GM13977 (cell line): Measurements from ENCODE around the gene ATP1A4.

Source experiments
- DNase-seq: peaks from one replicate; pipeline ENCODE4 v3.0.0; 2012; ENCODE audit warnings: low spot score
- CTCF ChIP-seq: IDR thresholded peaks from 2 replicates; pipeline ENCODE4 v1.5.1; 2012; ENCODE audit warnings: mild to moderate bottlenecking, control low read depth; ENCODE audit not compliant: insufficient read depth; ENCODE audit errors: extremely low read depth, missing control alignments
- in situ Hi-C: fragments of 300-500 bp; cut with MboI; formaldehyde crosslinking; loops from one replicate; pipeline ENCODE4 v1.12.0; 2022; ENCODE audit warnings: low sequenced_read_pairs, low pct_unique_long_range_greater_than_20kb, mixed read lengths, inconsistent platforms; ENCODE audit not compliant: unreplicated experiment

Gene ATP1A4

GRCh38 chr1:160206036-160206389 lies 54.6 kb downstream of the ATP1A4 start:
- no peak for TF ChIP-seq CTCF
- DNase-seq: peak; percentile 65
- in situ Hi-C loops: no loop called here

GRCh38 chr1:160206421-160207117 lies 55.2 kb downstream of the ATP1A4 start:
- peak; percentile 44 for DNase-seq
- in situ Hi-C loops: no loop called here

GRCh38 chr1:160207118-160207650 lies 55.8 kb downstream of the ATP1A4 start:
- no peak for DNase-seq
- TF ChIP-seq CTCF: no peak
- in situ Hi-C loops: no loop called here

More at GRCh38 chr1:160206421-160207117, 55.2 kb downstream of the ATP1A4 start:
- TF ChIP-seq CTCF: no peak

GRCh38 chr1:160207771-160208556 lies 56.6 kb downstream of the ATP1A4 start:
- no peak for TF ChIP-seq CTCF
- in situ Hi-C loops: no loop called here
- no peak for DNase-seq

GRCh38 chr1:160208557-160209320 lies 57.3 kb downstream of the ATP1A4 start:
- no peak for DNase-seq
- TF ChIP-seq CTCF: no peak
- in situ Hi-C loops: no loop called here

- no peak for TF ChIP-seq CTCF
- DNase-seq: no peak
- in situ Hi-C loops: no loop called here
Measured at GRCh38 chr1:160209321-160210046, 58.1 kb downstream of the ATP1A4 start.
